NCI-H2029 treated with DMSO at 0.1 percent for 48 hours (cell line): ENCODE results near the gene NXN.
A peak's percentile ranks its signal among the peaks of the same experiment; 100 is the strongest.
"Not testable (repeated sequence)": the region's sequence is repeated elsewhere in the genome, so short reads cannot be mapped to it uniquely, and the experiment has no call there.

ENCODE experiments used
- DNase-seq: peaks from one replicate; lab custom pipeline; 2025; lab: John Stamatoyannopoulos, UW

Gene NXN

GRCh38 chr17:887551-888209 is 91.9 kb downstream of the NXN start:
- DNase-seq: no peak

- no peak for DNase-seq
Observed at GRCh38 chr17:885971-886571, 93.5 kb downstream of the NXN start.

- no peak for DNase-seq
Observed at GRCh38 chr17:883586-883962, 96.0 kb downstream of the NXN start.

- DNase-seq: no peak
Observed at GRCh38 chr17:882827-883585, 96.6 kb downstream of the NXN start.

GRCh38 chr17:881778-882177 is 97.8 kb downstream of the NXN start:
- DNase-seq: no peak

- DNase-seq: no peak
Observed at GRCh38 chr17:880443-881269, 98.9 kb downstream of the NXN start.

GRCh38 chr17:879546-880442 is 99.8 kb downstream of the NXN start:
- peak; percentile 48 for DNase-seq

GRCh38 chr17:877630-878029 is 101.9 kb downstream of the NXN start:
- no peak for DNase-seq

GRCh38 chr17:876272-876671 is 103.3 kb downstream of the NXN start:
- DNase-seq: no peak

- DNase-seq: not testable (repeated sequence)
Observed at GRCh38 chr17:874590-874989, 105.0 kb downstream of the NXN start.

- DNase-seq: no peak
Observed at GRCh38 chr17:872855-873254, 106.7 kb downstream of the NXN start.

- no peak for DNase-seq
Observed at GRCh38 chr17:871751-872519, 107.6 kb downstream of the NXN start.

- DNase-seq: no peak
Observed at GRCh38 chr17:869567-870525, 109.7 kb downstream of the NXN start.

- no peak for DNase-seq
Observed at GRCh38 chr17:869086-869485, 110.5 kb downstream of the NXN start.

GRCh38 chr17:867896-868489 is 111.6 kb downstream of the NXN start:
- no peak for DNase-seq

GRCh38 chr17:867238-867637 is 112.3 kb downstream of the NXN start:
- not testable (repeated sequence) for DNase-seq

GRCh38 chr17:866568-867103 is 112.9 kb downstream of the NXN start:
- DNase-seq: no peak

- DNase-seq: no peak
Observed at GRCh38 chr17:864315-864714, 115.3 kb downstream of the NXN start.

- DNase-seq: no peak
Observed at GRCh38 chr17:863880-864279, 115.7 kb downstream of the NXN start.
